Measurements from ENCODE around the gene VPS39. TPM values are rescaled to one million over a fixed set of nuclear protein-coding genes. Genes with fewer than 3 reads are reported as not detected.

Gene VPS39
- total RNA-seq, 1 donor from 2014 or later: 102 TPM

DNA sequence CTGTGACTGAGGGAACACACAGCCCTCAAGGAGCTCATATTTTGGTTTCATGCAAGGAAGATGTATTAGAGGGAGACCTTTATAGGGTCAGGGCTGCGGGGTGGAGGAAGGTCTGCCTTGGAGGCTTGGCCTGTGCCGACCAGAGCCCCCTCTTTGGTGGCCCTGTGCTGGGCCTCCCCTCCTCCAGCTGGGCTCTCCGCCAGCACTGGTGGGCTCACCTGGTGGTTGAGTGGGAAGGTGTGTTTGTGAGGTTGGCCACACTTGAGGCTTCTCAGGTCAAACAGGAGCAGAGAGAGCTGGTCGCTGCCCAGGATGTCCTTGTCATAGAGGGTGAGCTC lies 54.3 kb downstream of the VPS39 start:
- no peak for DNase-seq
- TF ChIP-seq, protein P1, sequence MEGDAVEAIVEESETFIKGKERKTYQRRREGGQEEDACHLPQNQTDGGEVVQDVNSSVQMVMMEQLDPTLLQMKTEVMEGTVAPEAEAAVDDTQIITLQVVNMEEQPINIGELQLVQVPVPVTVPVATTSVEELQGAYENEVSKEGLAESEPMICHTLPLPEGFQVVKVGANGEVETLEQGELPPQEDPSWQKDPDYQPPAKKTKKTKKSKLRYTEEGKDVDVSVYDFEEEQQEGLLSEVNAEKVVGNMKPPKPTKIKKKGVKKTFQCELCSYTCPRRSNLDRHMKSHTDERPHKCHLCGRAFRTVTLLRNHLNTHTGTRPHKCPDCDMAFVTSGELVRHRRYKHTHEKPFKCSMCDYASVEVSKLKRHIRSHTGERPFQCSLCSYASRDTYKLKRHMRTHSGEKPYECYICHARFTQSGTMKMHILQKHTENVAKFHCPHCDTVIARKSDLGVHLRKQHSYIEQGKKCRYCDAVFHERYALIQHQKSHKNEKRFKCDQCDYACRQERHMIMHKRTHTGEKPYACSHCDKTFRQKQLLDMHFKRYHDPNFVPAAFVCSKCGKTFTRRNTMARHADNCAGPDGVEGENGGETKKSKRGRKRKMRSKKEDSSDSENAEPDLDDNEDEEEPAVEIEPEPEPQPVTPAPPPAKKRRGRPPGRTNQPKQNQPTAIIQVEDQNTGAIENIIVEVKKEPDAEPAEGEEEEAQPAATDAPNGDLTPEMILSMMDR (IDR thresholded peaks at IDR 0.05): no peak
- CTCF ChIA-PET: no interaction called here
- Mint-ChIP-seq H3K27ac (no peak overlapping the region), H3K4me3 (no peak overlapping the region), H3K4me1 (no peaks in the 10 kb centered on the region), H3K27me3 (no peaks in the 10 kb centered on the region), H3K9me3 (no peaks in the 10 kb centered on the region), H3K36me3 (ENCODE audit: low read depth) (peaks cover 5% of the 10 kb centered on the region)
- intact Hi-C loops (cut with micrococcal nuclease): no loop called here
- POLR2A ChIA-PET: no interaction called here
- no peak for ATAC-seq (ENCODE audit: low read depth)

DNA sequence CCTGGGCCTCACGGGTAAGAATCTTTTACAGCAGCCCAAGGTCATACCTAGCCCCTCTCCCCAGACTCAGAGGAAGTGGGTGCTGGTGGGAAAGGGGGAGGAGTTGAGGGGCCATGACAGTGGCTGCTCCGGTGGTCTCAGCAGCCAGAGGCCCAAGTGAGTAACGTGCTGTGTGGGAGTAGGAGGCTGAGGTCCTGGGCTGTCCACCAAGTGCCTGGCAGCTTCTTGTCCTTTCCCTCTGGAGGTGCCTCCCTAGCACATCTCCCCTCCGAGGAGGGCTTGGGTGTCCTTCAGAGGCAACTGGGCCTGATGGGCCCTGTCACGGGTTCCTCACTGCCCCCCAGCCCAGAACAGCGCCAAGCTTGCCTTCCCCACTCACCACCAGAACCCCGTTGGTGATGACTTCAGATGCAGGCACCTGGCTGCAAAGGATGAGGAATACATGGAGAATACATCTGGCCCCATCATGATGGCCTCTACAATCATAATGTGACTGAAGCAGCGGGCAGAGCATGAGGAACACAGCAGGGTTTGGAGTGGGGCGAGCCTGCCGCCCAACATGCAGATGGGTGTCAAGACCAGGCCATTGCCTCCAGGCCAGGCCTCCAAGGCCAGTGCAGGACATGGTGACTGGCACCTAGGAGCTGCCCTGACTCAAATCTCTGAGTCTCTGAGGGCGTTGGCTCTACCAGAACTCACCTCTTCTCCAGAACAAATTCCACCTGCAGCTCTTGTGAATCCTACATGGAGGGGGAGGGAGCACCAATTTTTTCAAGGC lies 55.0 kb downstream of the VPS39 start:
- intact Hi-C loops (cut with micrococcal nuclease): no loop called here
- ChIA-PET POLR2A (no interaction called here), CTCF (no interaction called here)
- TF ChIP-seq, protein P1 (IDR thresholded peaks at IDR 0.05): no peak
- Mint-ChIP-seq H3K4me3 (no peak overlapping the region), H3K9me3 (no peaks in the 10 kb centered on the region), H3K4me1 (no peaks in the 10 kb centered on the region), H3K27me3 (no peaks in the 10 kb centered on the region), H3K27ac (no peak overlapping the region), H3K36me3 (ENCODE audit: low read depth) (no peaks in the 10 kb centered on the region)
- DNase-seq (no peak), ATAC-seq (ENCODE audit: low read depth) (no peak)

DNA sequence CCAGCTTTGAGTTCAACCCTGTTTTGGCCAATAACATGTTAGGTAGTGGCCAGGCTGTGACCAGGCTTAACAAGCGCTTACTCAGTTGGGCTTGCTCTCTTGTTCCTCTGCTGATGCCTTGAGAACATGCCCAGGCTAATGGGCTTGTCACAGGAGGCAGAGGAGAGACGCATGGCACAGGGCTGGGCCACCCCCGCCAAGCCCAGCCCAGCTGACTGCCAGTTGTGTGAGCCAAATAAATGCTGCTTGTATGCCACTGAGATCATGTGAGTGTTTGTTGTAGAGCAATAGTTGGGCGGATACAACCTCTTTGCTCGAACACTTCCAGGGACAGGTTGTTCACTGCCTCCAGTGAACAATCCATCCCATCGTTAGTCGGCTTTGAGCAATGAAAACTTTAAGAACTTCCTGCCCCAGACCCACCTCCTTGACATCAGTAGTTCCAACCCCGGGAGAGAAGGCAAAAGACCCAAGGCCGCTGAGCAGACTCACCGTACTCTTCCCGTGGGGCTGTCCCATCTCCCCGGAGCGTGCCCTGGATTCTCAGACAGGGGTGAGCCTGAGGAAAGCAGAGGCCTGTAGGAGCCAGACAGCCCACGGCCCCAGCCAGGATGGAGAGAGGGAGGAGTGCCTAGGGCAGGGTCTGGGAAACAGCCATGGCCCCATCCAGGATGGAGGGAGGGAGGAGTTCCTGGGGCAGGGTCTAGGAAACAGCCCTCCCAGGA lies 55.7 kb downstream of the VPS39 start:
- ChIA-PET CTCF (no interaction called here), POLR2A (no interaction called here)
- Mint-ChIP-seq H3K4me3 (no peak overlapping the region), H3K36me3 (ENCODE audit: low read depth) (no peaks in the 10 kb centered on the region), H3K27ac (no peak overlapping the region), H3K27me3 (no peaks in the 10 kb centered on the region), H3K9me3 (no peaks in the 10 kb centered on the region), H3K4me1 (no peaks in the 10 kb centered on the region)
- ATAC-seq (ENCODE audit: low read depth): no peak
- TF ChIP-seq, protein P1 (IDR thresholded peaks at IDR 0.05): no peak
- no peak for DNase-seq
- intact Hi-C loops (cut with micrococcal nuclease): no loop called here

DNA sequence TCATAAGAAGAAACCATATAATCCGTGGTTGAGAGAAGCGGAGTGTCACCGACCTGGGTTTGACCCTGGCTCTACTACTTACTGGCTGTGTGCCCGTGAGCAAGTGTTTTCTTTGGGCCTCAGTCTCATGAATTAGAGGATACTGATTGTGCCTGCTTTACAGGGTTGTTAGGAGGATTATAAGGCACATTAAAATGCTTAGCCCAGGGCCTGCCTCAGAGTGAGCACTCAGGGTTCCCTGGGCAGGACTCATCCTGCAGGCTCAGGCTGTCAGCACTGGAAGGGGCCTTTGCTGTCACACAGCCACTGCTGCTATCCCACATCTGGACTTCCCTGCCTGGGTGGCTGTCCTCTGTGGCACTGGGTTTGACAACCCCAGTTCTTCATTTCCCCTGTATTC lies 56.4 kb downstream of the VPS39 start:
- H3K27ac Mint-ChIP-seq: no peak overlapping the region
- CTCF ChIA-PET: no interaction called here
- no peaks in the 10 kb centered on the region for H3K4me1 Mint-ChIP-seq
- no peak for ATAC-seq (ENCODE audit: low read depth)
- TF ChIP-seq, protein P1 (IDR thresholded peaks at IDR 0.05): no peak
- intact Hi-C loops (cut with micrococcal nuclease): no loop called here
- H3K9me3 Mint-ChIP-seq: no peaks in the 10 kb centered on the region
- H3K27me3 Mint-ChIP-seq: no peaks in the 10 kb centered on the region
- no peak for DNase-seq
- H3K36me3 Mint-ChIP-seq (ENCODE audit: low read depth): no peaks in the 10 kb centered on the region
- H3K4me3 Mint-ChIP-seq: no peak overlapping the region
- POLR2A ChIA-PET: no interaction called here

DNA sequence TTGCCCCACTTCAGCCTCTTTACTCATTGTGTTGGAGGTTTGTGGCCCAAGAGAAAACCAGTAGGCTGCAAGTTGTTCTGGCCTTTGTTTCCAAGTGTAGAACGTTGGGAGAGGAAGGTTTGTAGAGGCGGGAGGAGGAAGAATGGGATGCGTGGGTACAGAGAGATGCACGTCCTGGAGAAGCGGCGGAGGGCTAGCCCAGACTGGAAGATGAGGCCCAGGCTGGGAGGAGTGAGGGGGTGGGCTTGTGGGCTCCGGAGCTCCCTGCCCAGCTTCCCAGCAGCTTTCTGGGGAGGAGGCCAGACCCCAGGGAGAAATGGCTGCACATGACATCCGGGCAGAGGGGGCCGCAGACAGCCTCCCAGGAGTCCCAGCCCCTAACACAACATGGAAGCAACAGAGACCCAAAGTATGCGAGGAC lies 57.0 kb downstream of the VPS39 start:
- ChIA-PET POLR2A (no interaction called here), CTCF (no interaction called here)
- H3K27ac Mint-ChIP-seq: no peak overlapping the region
- H3K9me3 Mint-ChIP-seq: no peaks in the 10 kb centered on the region
- no peaks in the 10 kb centered on the region for H3K36me3 Mint-ChIP-seq (ENCODE audit: low read depth)
- no peak overlapping the region for H3K4me3 Mint-ChIP-seq
- intact Hi-C loops (cut with micrococcal nuclease): no loop called here
- no peak for ATAC-seq (ENCODE audit: low read depth)
- no peaks in the 10 kb centered on the region for H3K27me3 Mint-ChIP-seq
- H3K4me1 Mint-ChIP-seq: no peaks in the 10 kb centered on the region
- TF ChIP-seq, protein P1 (IDR thresholded peaks at IDR 0.05): no peak
- no peak for DNase-seq

All from activated B cell treated with CpG ODN at 0.5 μM for 24 hours (primary cell).